GM23338 (cell line): Measurements from ENCODE around the gene FES. TPM values are rescaled to one million over a fixed set of nuclear protein-coding genes. Genes with fewer than 3 reads are reported as not detected.
A peak's percentile ranks its signal among the peaks of the same experiment; 100 is the strongest.

Source experiments
- ATAC-seq: fragments of 200-7000 bp; cut with Tn5 transposase; 3 replicates; pipeline ENCODE4 v1.9.1; 2020
- DNase-seq: peaks from one replicate; pipeline ENCODE4 v3.0.0-alpha.2; 2015; ENCODE audit warnings: low spot score
- H2AFZ ChIP-seq: fragments of 200-600 bp; sonication (generic); 2 replicates; pipeline ENCODE4 v1.8.0; 2016; ENCODE audit warnings: antibody characterized with exemption, mild to moderate bottlenecking, moderate library complexity
- H3F3A ChIP-seq: fragments of 200-600 bp; sonication (generic); replicated peaks from 2 replicates; pipeline ENCODE4 v1.8.0; 2017; ENCODE audit warnings: antibody characterized with exemption, mixed run types, low read depth
- H3K27ac ChIP-seq: fragments of 200-600 bp; sonication (generic); 2 replicates; pipeline ENCODE4 v1.6.1; 2016; ENCODE audit warnings: low read depth
- H3K27me3 ChIP-seq: fragments of 200-600 bp; sonication (generic); 2 replicates; pipeline ENCODE4 v1.8.0; 2016; ENCODE audit warnings: mild to moderate bottlenecking, mixed run types, moderate library complexity; ENCODE audit not compliant: insufficient read depth
- H3K36me3 ChIP-seq: fragments of 200-600 bp; sonication (generic); 2 replicates; pipeline ENCODE4 v1.8.0; 2016; ENCODE audit warnings: mild to moderate bottlenecking; ENCODE audit not compliant: insufficient read depth
- H3K4me1 ChIP-seq: fragments of 200-600 bp; sonication (generic); 2 replicates; pipeline ENCODE4 v1.8.0; 2016; ENCODE audit warnings: mild to moderate bottlenecking, moderate library complexity; ENCODE audit not compliant: insufficient read depth
- H3K4me2 ChIP-seq: fragments of 200-600 bp; sonication (generic); 2 replicates; pipeline ENCODE4 v1.7.1; 2017; ENCODE audit warnings: mixed run types
- H3K4me3 ChIP-seq: fragments of 200-600 bp; sonication (generic); 2 replicates; pipeline ENCODE4 v1.6.1; 2016; ENCODE audit warnings: mixed run types
- H3K79me2 ChIP-seq: fragments of 200-600 bp; sonication (generic); replicated peaks from 2 replicates; pipeline ENCODE4 v1.8.0; 2017; ENCODE audit warnings: mild to moderate bottlenecking; ENCODE audit not compliant: insufficient read depth
- H3K9me2 ChIP-seq: fragments of 200-600 bp; sonication (generic); 2 replicates; pipeline ENCODE4 v1.8.0; 2017; ENCODE audit not compliant: insufficient read depth
- H4K20me1 ChIP-seq: fragments of 200-600 bp; sonication (generic); replicated peaks from 2 replicates; pipeline ENCODE4 v1.8.0; 2017; ENCODE audit warnings: mild to moderate bottlenecking; ENCODE audit not compliant: insufficient read depth
- H3K27ac Mint-ChIP-seq: 2 replicates; pipeline ENCODE4 v1.8.0; 2020; ENCODE audit warnings: inconsistent platforms, mild to moderate bottlenecking, moderate library complexity, mixed read lengths
- H3K27me3 Mint-ChIP-seq: 3 replicates; pipeline ENCODE4 v1.8.0; 2022; ENCODE audit warnings: low read depth, mild to moderate bottlenecking, moderate library complexity, mixed read lengths, inconsistent platforms; ENCODE audit not compliant: insufficient read depth, poor library complexity
- H3K36me3 Mint-ChIP-seq: 3 replicates; pipeline ENCODE4 v1.8.0; 2021; ENCODE audit warnings: low read depth, mild to moderate bottlenecking, inconsistent platforms, moderate library complexity, mixed read lengths
- H3K4me1 Mint-ChIP-seq: 3 replicates; pipeline ENCODE4 v1.8.0; 2020; ENCODE audit warnings: mild to moderate bottlenecking, inconsistent platforms, mixed read lengths
- H3K4me3 Mint-ChIP-seq: 3 replicates; pipeline ENCODE4 v1.8.0; 2021; ENCODE audit warnings: moderate library complexity, mild to moderate bottlenecking, inconsistent platforms, mixed read lengths
- H3K9me3 Mint-ChIP-seq: 3 replicates; pipeline ENCODE4 v1.8.0; 2020; ENCODE audit warnings: moderate library complexity, mild to moderate bottlenecking, inconsistent platforms, mixed read lengths
- CREB1 ChIP-seq: fragments of 250-450 bp; sonication (Bioruptor Pico); IDR thresholded peaks from 2 replicates; pipeline ENCODE4 v1.5.0; 2020; ENCODE audit warnings: low read depth, mild to moderate bottlenecking, moderate library complexity
- EZH2 ChIP-seq: fragments of 200-600 bp; sonication (generic); IDR thresholded peaks from one replicate; pipeline ENCODE4 v1.8.0; 2017; ENCODE audit warnings: antibody characterized with exemption, mild to moderate bottlenecking, low read depth; ENCODE audit not compliant: unreplicated experiment
- EZH2phosphoT487 ChIP-seq: fragments of 200-600 bp; sonication (generic); IDR thresholded peaks from one replicate; pipeline ENCODE4 v1.8.1; 2018; ENCODE audit warnings: antibody characterized with exemption; ENCODE audit not compliant: unreplicated experiment
- JUNB ChIP-seq: IDR thresholded peaks from one replicate; pipeline ENCODE4 v1.6.1; 2016; ENCODE audit warnings: antibody characterized with exemption; ENCODE audit not compliant: unreplicated experiment
- NANOG ChIP-seq: IDR thresholded peaks from 2 replicates; pipeline ENCODE4 v1.6.1; 2016; ENCODE audit warnings: antibody characterized with exemption, borderline replicate concordance
- POLR2AphosphoS5 ChIP-seq: IDR thresholded peaks from 2 replicates; pipeline ENCODE4 v1.6.1; 2016; ENCODE audit warnings: antibody characterized with exemption, low read depth
- REST ChIP-seq: IDR thresholded peaks from one replicate; pipeline ENCODE4 v1.6.1; 2018; ENCODE audit warnings: antibody characterized with exemption; ENCODE audit not compliant: unreplicated experiment
- STAT1 ChIP-seq: IDR thresholded peaks from one replicate; pipeline ENCODE4 v1.6.1; 2016; ENCODE audit warnings: antibody characterized with exemption; ENCODE audit not compliant: unreplicated experiment
- ZNF114 ChIP-seq: fragments of 250-450 bp; sonication (Bioruptor Pico); IDR thresholded peaks from 2 replicates; pipeline ENCODE4 v1.5.0; 2020; ENCODE audit warnings: mild to moderate bottlenecking, moderate library complexity
- ZNF331 ChIP-seq: fragments of 250-450 bp; sonication (Bioruptor Pico); IDR thresholded peaks from 2 replicates; pipeline ENCODE4 v1.5.0; 2020; ENCODE audit warnings: low read depth, mild to moderate bottlenecking, moderate library complexity
- polyA plus RNA-seq: library from polyadenylated mRNA; unstranded; fragments of >200 nt; fragmentation: Nextera tagmentation; extraction: Ambion mirVana; gene quantifications from 2 replicates; pipeline ENCODE4 v1.2.1, GENCODE V29; 2016
- total RNA-seq: library from RNA; depleted of rRNA; stranded (reverse); fragments of >200 nt; shearing (Covaris generic); gene quantifications from 2 replicates; pipeline ENCODE4 v1.2.3, GENCODE V29; 2014
- TF ChIP-seq, protein P1 (sequence below): IDR thresholded peaks from 2 replicates; pipeline ENCODE4 v1.6.1; 2016; ENCODE audit warnings: antibody characterized with exemption
- TF ChIP-seq, protein P2 (sequence below), 2 experiments: fragments of 200-600 bp in 1 of 2; sonication (generic) in 1 of 2; conservative IDR thresholded peaks; 2 replicates each; pipeline versions ENCODE4 v1.5.1 to v1.6.1; 2016 to 2017; ENCODE audit warnings: antibody characterized with exemption in 2 of 2, low read depth in 2 of 2, mild to moderate bottlenecking in 2 of 2, moderate library complexity in 1 of 2
- TF ChIP-seq, protein P3 (sequence below): fragments of 250-450 bp; sonication (Bioruptor Pico); IDR thresholded peaks from 2 replicates; pipeline ENCODE4 v1.5.0; 2020; ENCODE audit warnings: mild to moderate bottlenecking, moderate library complexity

FES gene
- total and polyA plus RNA-seq, 2 experiments from 2014 or later = 2.7 to 14.4 TPM

GRCh38 chr15:90870354-90871138 lies 13.8 kb upstream of the FES start:
- peaks cover 62% of the 10 kb centered on the region for H3K4me1 Mint-ChIP-seq
- peaks cover 22% of the 10 kb centered on the region for H3F3A ChIP-seq
- peaks cover 22% of the 10 kb centered on the region for H3K79me2 ChIP-seq
- no peaks in the 10 kb centered on the region for H4K20me1 ChIP-seq
- no peaks in the 10 kb centered on the region for H3K36me3 ChIP-seq
- peak overlapping the region; percentile 83 for H2AFZ ChIP-seq
- H3K4me2 ChIP-seq = peak overlapping the region; percentile 90
- peak overlapping the region; percentile 77 for H3K4me3 Mint-ChIP-seq
- H3K4me3 ChIP-seq = peak overlapping the region; percentile 76
- H3K9me2 ChIP-seq = no peaks in the 10 kb centered on the region
- no peaks in the 10 kb centered on the region for H3K27me3 ChIP-seq
- peak overlapping the region; percentile 61; the same call in 1 of the 2 replicates for H3K27ac Mint-ChIP-seq
- H3K27ac ChIP-seq = peak overlapping the region; percentile 85
- ATAC-seq = peak; percentile 11
- no peaks in the 10 kb centered on the region; the same call in 2 of the 3 replicates for H3K36me3 Mint-ChIP-seq
- peak; percentile 49 for DNase-seq
- no peaks in the 10 kb centered on the region for H3K9me3 Mint-ChIP-seq
- H3K4me1 ChIP-seq = peaks cover 55% of the 10 kb centered on the region
- no peak for TF ChIP-seq ZNF331 (CRISPR knock-in tag)
- no peak for TF ChIP-seq REST
- TF ChIP-seq, protein P1, sequence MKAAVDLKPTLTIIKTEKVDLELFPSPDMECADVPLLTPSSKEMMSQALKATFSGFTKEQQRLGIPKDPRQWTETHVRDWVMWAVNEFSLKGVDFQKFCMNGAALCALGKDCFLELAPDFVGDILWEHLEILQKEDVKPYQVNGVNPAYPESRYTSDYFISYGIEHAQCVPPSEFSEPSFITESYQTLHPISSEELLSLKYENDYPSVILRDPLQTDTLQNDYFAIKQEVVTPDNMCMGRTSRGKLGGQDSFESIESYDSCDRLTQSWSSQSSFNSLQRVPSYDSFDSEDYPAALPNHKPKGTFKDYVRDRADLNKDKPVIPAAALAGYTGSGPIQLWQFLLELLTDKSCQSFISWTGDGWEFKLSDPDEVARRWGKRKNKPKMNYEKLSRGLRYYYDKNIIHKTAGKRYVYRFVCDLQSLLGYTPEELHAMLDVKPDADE = no peak
- TF ChIP-seq NANOG = no peak
- no peak for TF ChIP-seq EZH2
- no peak for TF ChIP-seq POLR2AphosphoS5
- no peak for TF ChIP-seq STAT1
- no peak for TF ChIP-seq JUNB
- TF ChIP-seq, protein P2, sequence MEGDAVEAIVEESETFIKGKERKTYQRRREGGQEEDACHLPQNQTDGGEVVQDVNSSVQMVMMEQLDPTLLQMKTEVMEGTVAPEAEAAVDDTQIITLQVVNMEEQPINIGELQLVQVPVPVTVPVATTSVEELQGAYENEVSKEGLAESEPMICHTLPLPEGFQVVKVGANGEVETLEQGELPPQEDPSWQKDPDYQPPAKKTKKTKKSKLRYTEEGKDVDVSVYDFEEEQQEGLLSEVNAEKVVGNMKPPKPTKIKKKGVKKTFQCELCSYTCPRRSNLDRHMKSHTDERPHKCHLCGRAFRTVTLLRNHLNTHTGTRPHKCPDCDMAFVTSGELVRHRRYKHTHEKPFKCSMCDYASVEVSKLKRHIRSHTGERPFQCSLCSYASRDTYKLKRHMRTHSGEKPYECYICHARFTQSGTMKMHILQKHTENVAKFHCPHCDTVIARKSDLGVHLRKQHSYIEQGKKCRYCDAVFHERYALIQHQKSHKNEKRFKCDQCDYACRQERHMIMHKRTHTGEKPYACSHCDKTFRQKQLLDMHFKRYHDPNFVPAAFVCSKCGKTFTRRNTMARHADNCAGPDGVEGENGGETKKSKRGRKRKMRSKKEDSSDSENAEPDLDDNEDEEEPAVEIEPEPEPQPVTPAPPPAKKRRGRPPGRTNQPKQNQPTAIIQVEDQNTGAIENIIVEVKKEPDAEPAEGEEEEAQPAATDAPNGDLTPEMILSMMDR (conservative IDR thresholded peaks at IDR 0.05; ENCODE audit: low read depth in 2 of 2) = no peak
- TF ChIP-seq EZH2phosphoT487 = no peak
- no peak for TF ChIP-seq CREB1
- TF ChIP-seq, protein P3, sequence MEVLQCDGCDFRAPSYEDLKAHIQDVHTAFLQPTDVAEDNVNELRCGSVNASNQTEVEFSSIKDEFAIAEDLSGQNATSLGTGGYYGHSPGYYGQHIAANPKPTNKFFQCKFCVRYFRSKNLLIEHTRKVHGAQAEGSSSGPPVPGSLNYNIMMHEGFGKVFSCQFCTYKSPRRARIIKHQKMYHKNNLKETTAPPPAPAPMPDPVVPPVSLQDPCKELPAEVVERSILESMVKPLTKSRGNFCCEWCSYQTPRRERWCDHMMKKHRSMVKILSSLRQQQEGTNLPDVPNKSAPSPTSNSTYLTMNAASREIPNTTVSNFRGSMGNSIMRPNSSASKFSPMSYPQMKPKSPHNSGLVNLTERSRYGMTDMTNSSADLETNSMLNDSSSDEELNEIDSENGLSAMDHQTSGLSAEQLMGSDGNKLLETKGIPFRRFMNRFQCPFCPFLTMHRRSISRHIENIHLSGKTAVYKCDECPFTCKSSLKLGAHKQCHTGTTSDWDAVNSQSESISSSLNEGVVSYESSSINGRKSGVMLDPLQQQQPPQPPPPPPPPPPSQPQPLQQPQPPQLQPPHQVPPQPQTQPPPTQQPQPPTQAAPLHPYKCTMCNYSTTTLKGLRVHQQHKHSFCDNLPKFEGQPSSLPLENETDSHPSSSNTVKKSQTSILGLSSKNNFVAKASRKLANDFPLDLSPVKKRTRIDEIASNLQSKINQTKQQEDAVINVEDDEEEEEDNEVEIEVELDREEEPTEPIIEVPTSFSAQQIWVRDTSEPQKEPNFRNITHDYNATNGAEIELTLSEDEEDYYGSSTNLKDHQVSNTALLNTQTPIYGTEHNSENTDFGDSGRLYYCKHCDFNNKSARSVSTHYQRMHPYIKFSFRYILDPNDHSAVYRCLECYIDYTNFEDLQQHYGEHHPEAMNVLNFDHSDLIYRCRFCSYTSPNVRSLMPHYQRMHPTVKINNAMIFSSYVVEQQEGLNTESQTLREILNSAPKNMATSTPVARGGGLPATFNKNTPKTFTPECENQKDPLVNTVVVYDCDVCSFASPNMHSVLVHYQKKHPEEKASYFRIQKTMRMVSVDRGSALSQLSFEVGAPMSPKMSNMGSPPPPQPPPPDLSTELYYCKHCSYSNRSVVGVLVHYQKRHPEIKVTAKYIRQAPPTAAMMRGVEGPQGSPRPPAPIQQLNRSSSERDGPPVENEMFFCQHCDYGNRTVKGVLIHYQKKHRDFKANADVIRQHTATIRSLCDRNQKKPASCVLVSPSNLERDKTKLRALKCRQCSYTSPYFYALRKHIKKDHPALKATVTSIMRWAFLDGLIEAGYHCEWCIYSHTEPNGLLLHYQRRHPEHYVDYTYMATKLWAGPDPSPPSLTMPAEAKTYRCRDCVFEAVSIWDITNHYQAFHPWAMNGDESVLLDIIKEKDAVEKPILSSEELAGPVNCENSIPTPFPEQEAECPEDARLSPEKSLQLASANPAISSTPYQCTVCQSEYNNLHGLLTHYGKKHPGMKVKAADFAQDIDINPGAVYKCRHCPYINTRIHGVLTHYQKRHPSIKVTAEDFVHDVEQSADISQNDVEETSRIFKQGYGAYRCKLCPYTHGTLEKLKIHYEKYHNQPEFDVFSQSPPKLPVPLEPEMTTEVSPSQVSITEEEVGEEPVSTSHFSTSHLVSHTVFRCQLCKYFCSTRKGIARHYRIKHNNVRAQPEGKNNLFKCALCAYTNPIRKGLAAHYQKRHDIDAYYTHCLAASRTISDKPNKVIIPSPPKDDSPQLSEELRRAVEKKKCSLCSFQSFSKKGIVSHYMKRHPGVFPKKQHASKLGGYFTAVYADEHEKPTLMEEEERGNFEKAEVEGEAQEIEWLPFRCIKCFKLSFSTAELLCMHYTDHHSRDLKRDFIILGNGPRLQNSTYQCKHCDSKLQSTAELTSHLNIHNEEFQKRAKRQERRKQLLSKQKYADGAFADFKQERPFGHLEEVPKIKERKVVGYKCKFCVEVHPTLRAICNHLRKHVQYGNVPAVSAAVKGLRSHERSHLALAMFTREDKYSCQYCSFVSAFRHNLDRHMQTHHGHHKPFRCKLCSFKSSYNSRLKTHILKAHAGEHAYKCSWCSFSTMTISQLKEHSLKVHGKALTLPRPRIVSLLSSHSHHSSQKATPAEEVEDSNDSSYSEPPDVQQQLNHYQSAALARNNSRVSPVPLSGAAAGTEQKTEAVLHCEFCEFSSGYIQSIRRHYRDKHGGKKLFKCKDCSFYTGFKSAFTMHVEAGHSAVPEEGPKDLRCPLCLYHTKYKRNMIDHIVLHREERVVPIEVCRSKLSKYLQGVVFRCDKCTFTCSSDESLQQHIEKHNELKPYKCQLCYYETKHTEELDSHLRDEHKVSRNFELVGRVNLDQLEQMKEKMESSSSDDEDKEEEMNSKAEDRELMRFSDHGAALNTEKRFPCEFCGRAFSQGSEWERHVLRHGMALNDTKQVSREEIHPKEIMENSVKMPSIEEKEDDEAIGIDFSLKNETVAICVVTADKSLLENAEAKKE (CRISPR knock-in tag) = no peak
- TF ChIP-seq ZNF114 (CRISPR knock-in tag) = no peak
- peaks cover 11% of the 10 kb centered on the region for H3K27me3 Mint-ChIP-seq
